Muscle of back (tissue), 11 donors: ENCODE data around the gene HAUS6. TPM values are rescaled to one million over a fixed set of nuclear protein-coding genes. Genes with fewer than 3 reads are reported as not detected.
"Not testable (repeated sequence)": the region's sequence is repeated elsewhere in the genome, so short reads cannot be mapped to it uniquely, and the experiment has no call there.

Source experiments
- DNase-seq, 3 donors: peaks; one replicate each; pipeline versions ENCODE4 v3.0.0 to v3.0.0-alpha.2; 2013
- polyA plus RNA-seq, 10 donors: library from polyadenylated mRNA; unstranded; fragments of 120-200 nt; gene quantifications; one replicate each; pipeline ENCODE4 v1.2.1, GENCODE V29; 2013; ENCODE audit not compliant: insufficient read length in 10 of 10

The HAUS6 gene
- polyA plus RNA-seq, 10 donors, result 7.8 to 13.8 (median 11.7) TPM

DNA sequence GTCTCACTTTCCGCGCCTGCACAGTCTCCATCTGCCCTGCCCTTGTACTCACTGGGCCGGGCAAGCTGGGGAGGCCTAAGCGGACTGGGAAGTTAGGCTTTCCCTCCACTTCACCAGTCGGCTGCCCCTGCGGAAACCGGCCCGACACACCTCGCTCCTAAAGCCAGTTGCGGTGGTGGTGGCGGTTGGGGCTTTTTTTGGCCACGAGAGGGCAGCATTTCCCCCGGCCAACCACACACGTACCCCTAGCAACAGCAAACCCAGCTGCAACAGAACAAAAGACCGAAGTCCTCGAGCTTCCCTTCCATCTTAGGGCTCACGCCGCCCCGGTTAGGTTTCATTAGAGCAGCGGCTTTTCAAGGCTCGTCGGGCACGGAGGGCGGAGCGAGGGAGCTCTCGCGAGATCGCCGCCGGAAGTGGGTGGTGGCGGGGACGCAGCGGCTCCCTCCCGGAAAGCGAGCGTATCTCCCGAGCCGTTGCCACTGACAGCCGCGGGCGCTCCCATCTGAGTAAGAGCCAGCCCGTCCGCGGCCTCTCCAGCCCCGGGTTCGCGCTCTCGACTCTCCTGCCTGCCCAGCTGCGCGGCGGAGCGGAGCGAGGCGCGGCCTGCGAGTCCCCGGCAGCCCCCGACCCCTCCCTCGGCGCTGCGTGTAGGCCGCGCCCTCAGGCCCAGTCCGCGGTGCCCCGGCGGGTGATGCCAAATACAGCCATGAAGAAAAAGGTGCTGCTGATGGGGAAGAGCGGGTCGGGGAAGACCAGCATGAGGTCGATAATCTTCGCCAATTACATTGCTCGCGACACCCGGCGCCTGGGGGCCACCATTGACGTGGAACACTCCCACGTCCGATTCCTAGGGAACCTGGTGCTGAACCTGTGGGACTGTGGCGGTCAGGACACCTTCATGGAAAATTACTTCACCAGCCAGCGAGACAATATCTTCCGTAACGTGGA lies 53.5 kb downstream of the HAUS6 start, which contains the start of gene RRAGA:
TSS of gene RRAGA (plus strand) at position 462 of the 951 bp plus-strand sequence. CDS start at position 695, 233 bp downstream.
- DNase-seq, result peak; percentile 94 to 98 (median 97)

DNA sequence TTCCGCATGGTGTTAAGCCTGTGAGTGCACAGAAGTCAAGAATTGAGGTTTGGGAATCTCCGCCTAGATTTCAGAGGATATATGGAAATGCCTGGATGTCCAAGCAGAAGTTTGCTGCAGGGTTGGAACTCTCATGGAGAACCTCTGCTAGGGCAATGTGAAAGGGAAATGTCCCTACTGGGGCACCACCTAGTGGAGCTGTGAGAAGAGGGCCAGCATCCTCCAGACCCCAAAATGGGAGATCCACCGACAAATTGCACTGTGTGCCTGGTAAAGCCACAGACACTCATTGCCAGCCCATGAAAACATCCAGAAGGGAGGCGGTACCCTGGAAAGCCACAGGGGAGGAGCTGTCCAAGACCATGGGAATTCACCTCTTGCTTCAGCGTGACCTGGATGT lies 66.1 kb downstream of the HAUS6 start:
- DNase-seq, result no peak

DNA sequence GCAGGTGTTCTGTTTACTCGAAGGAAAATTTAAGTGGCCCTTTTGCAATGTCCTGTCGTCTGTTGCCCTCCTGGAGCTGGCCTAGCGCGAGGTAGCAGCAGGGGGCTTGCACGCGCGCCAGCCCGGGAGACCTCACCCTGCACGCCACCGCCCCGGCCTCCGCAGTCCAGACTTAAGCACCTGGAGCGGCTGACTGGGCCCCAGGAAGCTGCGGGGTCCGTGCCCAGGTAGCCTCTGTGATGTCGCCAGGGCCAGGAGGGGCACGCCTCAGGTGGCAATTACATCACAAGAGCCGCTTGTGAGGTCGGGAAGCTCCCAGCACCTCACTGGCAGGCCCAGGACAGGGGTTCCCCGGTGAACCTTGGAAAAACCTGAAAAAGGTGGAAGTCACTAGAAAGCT lies 69.7 kb downstream of the HAUS6 start, which contains the start of gene SAXO1:
TSS of gene SAXO1 (minus strand) at position 195 of the 400 bp plus-strand sequence. CDS start 301 bp downstream, outside the sequence.
- DNase-seq, result no peak

DNA sequence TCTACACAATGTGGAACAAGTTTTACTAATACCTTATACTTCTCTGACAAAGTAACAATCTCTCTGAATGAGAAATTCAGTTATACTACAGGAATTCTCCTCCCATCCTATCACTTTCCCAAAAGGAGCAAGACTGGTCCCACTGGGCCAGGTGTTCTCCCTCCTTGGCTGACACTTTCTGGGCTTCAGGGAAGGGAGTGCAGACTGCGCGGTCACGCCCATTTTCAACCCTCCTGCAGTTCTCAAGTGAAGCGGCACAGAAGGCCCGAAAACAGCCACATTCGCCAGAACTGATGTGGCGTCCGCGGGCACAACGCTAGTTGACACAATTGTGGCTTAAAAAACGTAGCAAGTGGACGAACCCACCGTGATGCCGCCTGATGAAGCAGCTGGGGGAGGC lies 70.3 kb downstream of the HAUS6 start:
- DNase-seq, result no peak

DNA sequence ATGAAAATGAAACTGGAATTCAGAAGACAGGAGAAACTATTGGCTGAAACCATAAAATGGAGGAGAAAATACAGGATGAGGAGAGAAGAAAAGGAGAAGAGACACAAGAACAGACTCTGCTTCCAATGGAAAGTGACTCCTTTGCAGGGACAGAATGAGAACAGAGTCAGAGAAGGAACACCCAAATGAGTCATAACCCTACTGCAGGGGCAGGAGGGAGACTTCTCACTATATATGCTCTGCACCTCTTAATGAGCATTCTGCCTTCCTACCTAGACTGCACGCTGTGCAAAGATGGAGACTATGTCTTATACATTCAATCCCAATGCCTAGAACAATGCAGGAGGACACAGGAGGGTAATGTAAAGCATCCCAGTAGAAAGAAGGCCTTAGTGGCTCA lies 71.8 kb downstream of the HAUS6 start:
- no peak for DNase-seq

DNA sequence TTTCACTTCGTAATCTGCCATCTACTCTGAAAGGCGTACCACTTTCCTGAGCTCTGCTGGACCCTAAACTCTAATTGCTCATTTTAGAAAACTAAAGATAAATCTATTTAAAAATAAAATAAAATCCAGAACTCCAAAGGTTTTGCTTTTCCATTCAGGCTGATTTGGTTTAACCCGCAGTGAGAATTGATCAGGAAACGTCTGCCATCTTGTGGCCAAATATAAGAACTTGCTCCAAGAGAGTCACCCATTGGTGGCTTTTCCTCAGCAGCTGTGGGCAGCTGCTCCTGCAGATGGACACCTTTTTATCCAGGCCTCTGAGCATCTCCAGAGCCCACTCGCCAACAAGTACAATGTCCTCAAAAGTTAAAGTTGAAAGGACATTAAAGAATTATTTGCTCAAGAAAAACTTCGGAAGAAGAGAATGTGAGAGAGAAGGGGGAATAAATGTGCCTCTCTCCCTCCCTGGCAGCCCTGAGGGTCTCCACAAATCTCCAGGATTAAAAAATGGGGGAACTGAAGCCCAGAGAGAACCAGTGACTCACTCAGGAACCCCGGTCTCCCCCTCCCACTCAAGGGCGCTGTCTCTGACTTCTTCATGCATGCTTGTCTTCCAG lies 73.8 kb downstream of the HAUS6 start:
- peak; percentile 65 to 85 (median 77) for DNase-seq

DNA sequence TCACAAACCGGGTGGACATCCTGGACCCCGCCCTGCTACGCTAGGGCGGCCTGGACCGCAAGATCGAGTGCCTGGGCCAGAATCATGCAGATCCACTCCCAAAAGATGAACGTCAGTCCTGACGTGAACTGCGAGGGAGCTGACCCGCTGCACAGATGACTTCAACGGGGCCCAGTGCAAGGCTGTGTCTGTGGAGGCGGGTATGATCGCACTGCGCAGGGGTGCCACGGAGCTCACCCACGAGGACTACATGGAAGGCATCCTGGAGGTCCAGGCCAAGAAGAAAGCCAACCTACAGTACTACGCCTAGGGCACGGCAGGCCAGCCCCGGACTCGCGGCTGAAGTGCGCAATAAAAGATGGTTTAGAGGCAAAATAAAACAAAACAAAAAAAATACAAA lies 74.9 kb downstream of the HAUS6 start:
- no peak for DNase-seq

DNA sequence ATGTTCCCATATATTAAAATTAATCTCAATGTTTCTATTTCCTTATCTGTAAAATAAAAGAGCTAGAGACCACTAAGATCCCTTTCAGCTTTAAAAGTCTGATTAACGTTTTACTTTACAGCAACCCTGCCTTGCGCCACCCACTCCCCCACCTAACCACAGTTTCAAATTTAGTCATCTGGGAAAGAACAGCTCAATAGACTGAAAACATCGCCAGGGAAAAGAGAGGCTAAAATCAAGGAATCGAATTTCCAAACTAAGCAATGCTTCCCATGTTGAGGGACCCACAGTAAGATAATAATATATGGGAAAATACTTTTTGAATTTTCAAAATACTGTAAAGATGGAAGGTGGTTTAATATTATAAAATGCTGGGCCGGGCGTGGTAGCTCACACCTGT lies 76.3 kb downstream of the HAUS6 start:
- DNase-seq, result no peak

DNA sequence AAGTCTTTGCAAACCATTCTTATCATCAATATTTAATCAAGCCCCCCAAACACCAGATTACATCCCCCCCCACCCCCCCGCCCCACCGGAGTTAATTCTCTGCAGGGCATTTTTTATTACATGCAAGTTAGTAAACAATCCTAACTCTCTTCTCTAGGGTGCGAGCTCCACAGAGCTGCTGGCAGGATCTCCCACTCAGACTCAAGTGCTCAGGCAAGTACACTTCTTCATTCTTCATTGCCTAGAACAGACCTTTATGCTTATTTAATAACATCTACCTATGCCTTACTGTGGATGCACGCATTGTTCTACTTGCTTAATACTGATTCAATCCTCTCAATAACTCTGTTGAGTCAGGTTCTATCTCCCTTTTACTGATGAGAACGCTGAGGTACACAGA lies 79.6 kb downstream of the HAUS6 start:
- DNase-seq, result no peak

DNA sequence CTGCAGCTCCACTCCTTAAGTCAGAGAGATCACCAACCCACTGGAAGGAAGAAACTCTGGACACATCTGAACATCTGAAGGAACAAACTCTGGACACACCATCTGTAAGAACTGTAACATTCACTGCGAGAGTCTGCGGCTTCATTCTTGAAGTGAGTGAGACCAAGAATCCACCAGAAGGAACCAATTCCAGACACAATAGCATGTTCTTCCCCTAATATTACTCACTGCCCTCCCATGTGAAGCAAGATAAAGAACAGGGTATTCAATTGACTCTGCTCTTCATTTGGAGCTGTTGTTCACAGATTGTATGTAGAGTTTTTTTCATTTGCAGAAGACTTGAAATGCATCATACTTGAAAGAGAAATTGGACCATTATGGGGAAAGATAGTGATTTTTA lies 80.5 kb downstream of the HAUS6 start:
- DNase-seq, result no peak

DNA sequence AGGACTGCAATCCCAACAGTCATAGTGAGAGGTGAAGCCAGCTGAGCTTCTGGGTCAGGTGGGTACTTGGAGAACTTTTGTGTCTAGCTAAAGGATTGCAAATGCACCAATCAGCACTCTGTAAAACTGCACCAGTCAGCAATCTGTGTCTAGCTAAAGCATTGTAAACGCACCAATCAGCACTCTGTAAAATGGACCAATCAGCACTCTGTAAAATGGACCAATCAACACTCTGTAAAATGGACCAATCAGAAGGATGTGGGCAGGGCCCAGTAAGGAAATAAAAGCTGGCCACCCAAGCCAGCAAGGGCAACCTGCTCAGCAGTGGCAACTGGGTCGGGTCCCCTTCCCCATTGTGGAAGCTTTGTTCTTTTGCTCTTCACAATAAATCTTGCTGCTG lies 81.1 kb downstream of the HAUS6 start:
- not testable (repeated sequence) for DNase-seq

DNA sequence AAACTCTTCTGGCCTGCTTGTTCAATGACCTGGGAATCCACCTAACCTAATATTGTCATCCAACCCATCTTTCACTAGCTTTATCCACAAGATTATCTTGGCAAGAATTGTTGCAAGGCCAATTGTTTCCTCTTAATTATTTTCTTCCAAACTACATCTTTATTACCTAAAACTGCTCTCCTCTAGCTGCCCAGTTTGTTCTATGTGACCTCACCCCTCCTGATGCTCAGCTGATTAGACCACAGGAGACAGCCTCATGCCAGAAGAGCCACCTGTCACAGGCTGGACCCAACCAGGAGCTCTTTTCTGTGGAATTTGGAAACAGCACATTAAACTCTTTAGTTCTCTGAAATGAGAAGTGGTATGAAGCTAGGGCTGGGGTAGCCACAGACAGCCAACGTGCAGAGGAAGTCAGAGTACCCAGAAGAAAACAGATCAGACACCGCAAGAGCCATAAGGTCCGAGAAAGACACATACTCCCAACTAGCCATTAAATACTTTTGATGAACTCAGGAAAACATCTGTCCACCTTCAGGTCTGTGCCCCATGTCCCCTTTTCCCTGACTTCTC lies 81.7 kb downstream of the HAUS6 start:
- no peak for DNase-seq

DNA sequence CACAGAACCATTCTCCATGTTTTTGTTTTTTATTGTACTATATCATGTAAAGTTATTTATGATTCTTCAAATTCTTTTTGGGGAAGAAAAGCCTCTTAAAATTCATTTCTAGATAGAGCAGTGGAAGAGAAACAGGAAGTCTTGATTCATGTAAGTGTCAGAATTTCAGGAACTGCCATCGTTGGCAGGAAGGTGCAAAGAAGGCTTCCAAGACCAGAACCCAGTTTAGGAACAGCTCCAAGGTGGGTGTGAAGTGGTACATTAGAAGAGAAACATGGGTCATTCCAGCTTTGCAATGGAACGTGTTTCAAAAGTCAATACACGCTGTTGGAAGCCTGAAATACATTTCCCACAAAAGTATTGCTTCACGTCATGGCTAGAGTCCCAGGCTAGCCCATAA lies 84.5 kb downstream of the HAUS6 start:
- no peak for DNase-seq

DNA sequence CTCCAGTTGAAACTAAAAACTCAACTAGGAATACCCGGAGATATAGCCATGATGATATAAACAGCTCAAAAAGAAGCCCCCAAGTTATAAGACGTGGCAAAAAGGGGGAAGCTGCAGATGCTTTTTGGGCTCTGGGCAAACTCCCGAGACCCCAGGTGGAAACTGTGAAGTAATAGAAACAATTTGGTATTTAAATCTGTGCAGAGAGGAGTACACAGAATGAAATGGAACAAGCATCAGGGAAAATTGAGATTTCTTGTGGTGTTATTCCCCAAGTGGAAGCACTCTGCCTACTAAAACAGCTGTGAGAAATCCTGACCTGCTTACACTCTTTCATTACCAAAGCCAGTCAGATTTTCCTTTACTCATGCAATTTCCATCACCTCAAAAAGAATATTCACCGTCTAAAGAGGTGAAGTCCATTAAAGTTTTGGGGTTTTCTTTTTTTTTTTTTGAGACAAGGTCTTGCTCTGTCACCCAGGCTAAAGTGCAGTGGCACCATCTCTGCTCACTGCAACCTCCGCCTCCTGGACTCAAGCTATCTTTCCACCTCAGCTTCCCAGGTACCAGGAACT lies 93.2 kb downstream of the HAUS6 start:
- DNase-seq, result peak; percentile 5 to 71 (median 36)

Other genes with a start within 250 kb of the HAUS6 start
- under 1 TPM; 0.07 to 0.19 (median 0.11) TPM for gene SAXO1, start 69.7 kb downstream of the HAUS6 start, polyA plus RNA-seq
- 10 to 100 TPM; 81.6 to 93.7 (median 85.5) TPM for gene RRAGA, start 53.5 kb downstream of the HAUS6 start, polyA plus RNA-seq
- 10 to 100 TPM; 47.7 to 68.0 (median 60.1) TPM for gene PLIN2, start 24.6 kb upstream of the HAUS6 start, polyA plus RNA-seq
- gene DENND4C, start 127.8 kb upstream of the HAUS6 start, polyA plus RNA-seq, result 10 to 100 TPM; 19.3 to 35.5 (median 26.4) TPM